ENCODE results near the gene NEXN.

GRCh38 chr1:77925518-77925917 lies 37.1 kb downstream of the NEXN start:
- TF ChIP-seq, protein P1, sequence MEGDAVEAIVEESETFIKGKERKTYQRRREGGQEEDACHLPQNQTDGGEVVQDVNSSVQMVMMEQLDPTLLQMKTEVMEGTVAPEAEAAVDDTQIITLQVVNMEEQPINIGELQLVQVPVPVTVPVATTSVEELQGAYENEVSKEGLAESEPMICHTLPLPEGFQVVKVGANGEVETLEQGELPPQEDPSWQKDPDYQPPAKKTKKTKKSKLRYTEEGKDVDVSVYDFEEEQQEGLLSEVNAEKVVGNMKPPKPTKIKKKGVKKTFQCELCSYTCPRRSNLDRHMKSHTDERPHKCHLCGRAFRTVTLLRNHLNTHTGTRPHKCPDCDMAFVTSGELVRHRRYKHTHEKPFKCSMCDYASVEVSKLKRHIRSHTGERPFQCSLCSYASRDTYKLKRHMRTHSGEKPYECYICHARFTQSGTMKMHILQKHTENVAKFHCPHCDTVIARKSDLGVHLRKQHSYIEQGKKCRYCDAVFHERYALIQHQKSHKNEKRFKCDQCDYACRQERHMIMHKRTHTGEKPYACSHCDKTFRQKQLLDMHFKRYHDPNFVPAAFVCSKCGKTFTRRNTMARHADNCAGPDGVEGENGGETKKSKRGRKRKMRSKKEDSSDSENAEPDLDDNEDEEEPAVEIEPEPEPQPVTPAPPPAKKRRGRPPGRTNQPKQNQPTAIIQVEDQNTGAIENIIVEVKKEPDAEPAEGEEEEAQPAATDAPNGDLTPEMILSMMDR (IDR thresholded peaks at IDR 0.05) = no peak
- no peak for TF ChIP-seq POLR2A (IDR thresholded peaks at IDR 0.05)
